Activated CD8-positive, alpha-beta T cell treated with anti-CD3 and anti-CD28 coated beads for 36 hours (primary cell): ENCODE measurements around the gene MYO18A. TPM values are rescaled to one million over a fixed set of nuclear protein-coding genes. Genes with fewer than 3 reads are reported as not detected.

ENCODE experiments used
- ATAC-seq: fragments of 200-7000 bp; cut with Tn5 transposase; one replicate; pipeline ENCODE4 v1.10.0; 2021; ENCODE audit warnings: mild to moderate bottlenecking, moderate library complexity
- CTCF ChIA-PET: fragments of 350-600 bp; sonication (Branson Sonifier 250); formaldehyde crosslinking; loops from one replicate; lab custom pipeline; 2021; ENCODE audit warnings: antibody characterized with exemption; lab: Charles Lee
- POLR2A ChIA-PET: fragments of 350-600 bp; sonication (Branson Sonifier 250); formaldehyde crosslinking; loops from one replicate; lab custom pipeline; 2021; ENCODE audit warnings: antibody characterized with exemption; lab: Charles Lee
- DNase-seq: peaks from one replicate; pipeline ENCODE4 v3.0.0-alpha.2; 2020
- H3K27ac Mint-ChIP-seq: one replicate; pipeline ENCODE4 v1.8.0; 2021; ENCODE audit warnings: mild to moderate bottlenecking, mixed read lengths
- H3K27me3 Mint-ChIP-seq: one replicate; pipeline ENCODE4 v1.8.0; 2021; ENCODE audit warnings: mixed read lengths
- H3K36me3 Mint-ChIP-seq: one replicate; pipeline ENCODE4 v1.8.0; 2021; ENCODE audit warnings: low read depth, mixed read lengths
- H3K4me1 Mint-ChIP-seq: one replicate; pipeline ENCODE4 v1.8.0; 2021; ENCODE audit warnings: low read depth, mixed read lengths
- H3K4me3 Mint-ChIP-seq: one replicate; pipeline ENCODE4 v1.8.0; 2021; ENCODE audit warnings: mild to moderate bottlenecking, moderate library complexity, mixed read lengths
- H3K9me3 Mint-ChIP-seq: one replicate; pipeline ENCODE4 v1.8.0; 2021; ENCODE audit warnings: mixed read lengths
- intact Hi-C: fragments of 100-400 bp; cut with micrococcal nuclease; formaldehyde crosslinking; loops from one replicate; pipeline ENCODE4 v1.10.0; 2022
- total RNA-seq, 2 experiments: library from RNA; stranded (reverse); gene quantifications; one replicate each; pipeline ENCODE4 v1.2.3, GENCODE V29; 2021
- TF ChIP-seq, protein P1 (sequence below): fragments of 200-600 bp; IDR thresholded peaks from one replicate; pipeline ENCODE4 v1.8.0; 2022; ENCODE audit warnings: antibody characterized with exemption, mild to moderate bottlenecking

Gene MYO18A
- total RNA-seq, 2 experiments from 2014 or later: 27.5 to 29.4 TPM

DNA sequence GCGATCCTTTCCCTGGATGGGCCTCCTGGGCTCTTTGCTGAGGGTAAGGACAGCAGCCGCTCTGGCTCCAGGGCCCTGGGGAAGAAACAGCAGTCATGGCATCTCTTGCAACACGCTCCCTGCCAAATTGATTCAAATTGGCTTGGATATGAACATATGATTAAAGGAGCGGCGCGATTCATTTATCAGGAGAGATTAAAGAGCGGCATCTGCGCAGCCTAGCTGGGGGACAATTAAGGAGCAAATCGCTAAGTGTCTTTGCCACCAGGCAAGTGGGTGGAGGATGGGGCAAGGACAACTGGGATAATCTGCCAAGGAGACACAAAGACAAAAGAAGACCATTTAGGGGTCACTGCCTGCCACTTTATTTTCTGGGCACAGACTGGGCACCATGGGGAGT is 109.4 kb downstream of the MYO18A start:
- Mint-ChIP-seq H3K36me3 (no peaks in the 10 kb centered on the region), H3K4me1 (no peaks in the 10 kb centered on the region), H3K27me3 (no peaks in the 10 kb centered on the region), H3K27ac (no peak overlapping the region), H3K4me3 (no peak overlapping the region), H3K9me3 (no peaks in the 10 kb centered on the region)
- POLR2A ChIA-PET: no interaction called here
- intact Hi-C loops: no loop called here
- CTCF ChIA-PET: interaction anchor here (1.2 kb wide), 1 partner anchor 47 kb away, joined by 3 read pairs; no protein-coding TSS in a partner anchor
- DNase-seq (no peak), ATAC-seq (no peak)
- TF ChIP-seq, protein P1, sequence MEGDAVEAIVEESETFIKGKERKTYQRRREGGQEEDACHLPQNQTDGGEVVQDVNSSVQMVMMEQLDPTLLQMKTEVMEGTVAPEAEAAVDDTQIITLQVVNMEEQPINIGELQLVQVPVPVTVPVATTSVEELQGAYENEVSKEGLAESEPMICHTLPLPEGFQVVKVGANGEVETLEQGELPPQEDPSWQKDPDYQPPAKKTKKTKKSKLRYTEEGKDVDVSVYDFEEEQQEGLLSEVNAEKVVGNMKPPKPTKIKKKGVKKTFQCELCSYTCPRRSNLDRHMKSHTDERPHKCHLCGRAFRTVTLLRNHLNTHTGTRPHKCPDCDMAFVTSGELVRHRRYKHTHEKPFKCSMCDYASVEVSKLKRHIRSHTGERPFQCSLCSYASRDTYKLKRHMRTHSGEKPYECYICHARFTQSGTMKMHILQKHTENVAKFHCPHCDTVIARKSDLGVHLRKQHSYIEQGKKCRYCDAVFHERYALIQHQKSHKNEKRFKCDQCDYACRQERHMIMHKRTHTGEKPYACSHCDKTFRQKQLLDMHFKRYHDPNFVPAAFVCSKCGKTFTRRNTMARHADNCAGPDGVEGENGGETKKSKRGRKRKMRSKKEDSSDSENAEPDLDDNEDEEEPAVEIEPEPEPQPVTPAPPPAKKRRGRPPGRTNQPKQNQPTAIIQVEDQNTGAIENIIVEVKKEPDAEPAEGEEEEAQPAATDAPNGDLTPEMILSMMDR: no peak

- Mint-ChIP-seq H3K27ac (no peak overlapping the region), H3K36me3 (no peaks in the 10 kb centered on the region), H3K4me3 (no peak overlapping the region), H3K9me3 (no peaks in the 10 kb centered on the region), H3K27me3 (no peaks in the 10 kb centered on the region), H3K4me1 (no peaks in the 10 kb centered on the region)
- DNase-seq (no peak), ATAC-seq (no peak)
- ChIA-PET CTCF (interaction anchor here (1.2 kb wide), 1 partner anchor 47 kb away, joined by 3 read pairs; no protein-coding TSS in a partner anchor), POLR2A (no interaction called here)
- TF ChIP-seq, protein P1: no peak
- intact Hi-C loops: no loop called here
Measured at GRCh38 chr17:29070308-29070707, 109.9 kb downstream of the MYO18A start.

GRCh38 chr17:29069526-29070041 is 110.6 kb downstream of the MYO18A start:
- ATAC-seq: no peak
- Mint-ChIP-seq H3K27me3 (no peaks in the 10 kb centered on the region), H3K4me1 (no peaks in the 10 kb centered on the region), H3K9me3 (no peaks in the 10 kb centered on the region), H3K36me3 (no peaks in the 10 kb centered on the region), H3K4me3 (no peak overlapping the region), H3K27ac (no peak overlapping the region)
- TF ChIP-seq, protein P1: no peak
- intact Hi-C loops: no loop called here
- DNase-seq: no peak
- CTCF ChIA-PET: interaction anchor here (1.2 kb wide), 2 partner anchors 48 kb away, joined by 3 to 4 read pairs; no protein-coding TSS in a partner anchor
- POLR2A ChIA-PET: interaction anchor here (1.2 kb wide), 1 partner anchor 8 kb away, joined by 3 read pairs; no protein-coding TSS in a partner anchor

GRCh38 chr17:29068818-29069217 is 111.4 kb downstream of the MYO18A start:
- ChIA-PET POLR2A (interaction anchor here (1.2 to 1.7 kb wide), 2 partner anchors 9 to 12 kb away, joined by 3 to 4 read pairs; no protein-coding TSS in a partner anchor), CTCF (interaction anchor here (1.2 to 1.6 kb wide), 2 partner anchors 48 to 103 kb away, joined by 3 to 4 read pairs; no protein-coding TSS in a partner anchor)
- no peaks in the 10 kb centered on the region for H3K36me3 Mint-ChIP-seq
- intact Hi-C loops: no loop called here
- H3K27me3 Mint-ChIP-seq: no peaks in the 10 kb centered on the region
- H3K4me3 Mint-ChIP-seq: no peak overlapping the region
- H3K9me3 Mint-ChIP-seq: no peaks in the 10 kb centered on the region
- TF ChIP-seq, protein P1: no peak
- no peak overlapping the region for H3K27ac Mint-ChIP-seq
- DNase-seq: no peak
- ATAC-seq: no peak
- no peaks in the 10 kb centered on the region for H3K4me1 Mint-ChIP-seq

DNA sequence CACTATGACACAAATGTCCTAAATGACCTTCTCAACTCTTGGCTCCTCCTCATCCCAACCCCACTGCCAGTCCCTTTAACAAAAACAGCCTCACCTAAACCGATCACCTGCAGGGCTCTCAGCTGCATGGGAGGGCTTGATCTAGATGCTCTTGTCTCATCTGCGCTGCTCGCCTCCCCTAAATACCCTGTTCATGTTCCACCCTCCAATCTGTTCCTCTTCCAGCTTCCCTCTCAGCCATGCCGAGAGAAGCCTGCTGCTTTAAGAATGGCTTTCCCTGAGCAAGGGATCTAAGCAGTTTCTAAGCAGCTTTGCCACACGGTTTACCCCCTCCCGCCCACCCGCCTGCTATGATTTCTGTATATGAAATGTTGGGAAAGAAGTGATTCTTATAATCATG is 113.6 kb downstream of the MYO18A start:
- POLR2A ChIA-PET: no interaction called here
- Mint-ChIP-seq H3K4me3 (no peak overlapping the region), H3K27me3 (no peaks in the 10 kb centered on the region), H3K36me3 (no peaks in the 10 kb centered on the region), H3K9me3 (no peaks in the 10 kb centered on the region), H3K4me1 (no peaks in the 10 kb centered on the region), H3K27ac (no peak overlapping the region)
- no peak for ATAC-seq
- no peak for DNase-seq
- TF ChIP-seq, protein P1: no peak
- CTCF ChIA-PET: interaction anchor here (0.9 to 1.3 kb wide), 2 partner anchors 51 to 101 kb away, joined by 4 to 5 read pairs; no protein-coding TSS in a partner anchor
- intact Hi-C loops: no loop called here
